CD4-positive, alpha-beta memory T cell (primary cell): ENCODE results near the gene SOWAHD. TPM values are rescaled to one million over a fixed set of nuclear protein-coding genes. Genes with fewer than 3 reads are reported as not detected.
A peak's percentile ranks its signal among the peaks of the same experiment; 100 is the strongest.

Experiments used
- CTCF ChIA-PET: fragments of 350-600 bp; sonication (Branson Sonifier 250); formaldehyde crosslinking; loops from one replicate; lab custom pipeline; 2021; ENCODE audit warnings: inconsistent platforms; ENCODE audit not compliant: partially characterized antibody; lab: Charles Lee
- POLR2A ChIA-PET: fragments of 350-600 bp; sonication (Branson Sonifier 250); formaldehyde crosslinking; loops from one replicate; lab custom pipeline; 2021; ENCODE audit not compliant: partially characterized antibody; lab: Charles Lee
- DNase-seq, 5 donors: peaks; one replicate each; pipeline versions ENCODE4 v3.0.0 to v3.0.0-alpha.2; 2020 to 2022; ENCODE audit warnings: mixed read lengths in 1 of 5
- H3K27ac ChIP-seq: one replicate; pipeline ENCODE4 v1.7.0; 2013; ENCODE audit warnings: low read depth, low read length
- H3K27me3 ChIP-seq: 2 replicates; pipeline ENCODE4 v1.7.0; 2013; ENCODE audit warnings: mild to moderate bottlenecking, low read length, moderate library complexity; ENCODE audit not compliant: insufficient read depth
- H3K36me3 ChIP-seq: 2 replicates; pipeline ENCODE4 v1.7.0; 2013; ENCODE audit warnings: mild to moderate bottlenecking, low read length, moderate library complexity; ENCODE audit not compliant: insufficient read depth
- H3K4me1 ChIP-seq: 2 replicates; pipeline ENCODE4 v1.7.0; 2013; ENCODE audit warnings: mild to moderate bottlenecking, low read length, moderate library complexity; ENCODE audit not compliant: insufficient read depth
- H3K4me3 ChIP-seq, 2 donors: one replicate each; pipeline ENCODE4 v1.7.0; 2013; ENCODE audit warnings: low read length in 2 of 2, mild to moderate bottlenecking in 1 of 2
- H3K9me3 ChIP-seq, 2 donors: one replicate each; pipeline ENCODE4 v1.7.0; 2013; ENCODE audit warnings: low read length in 2 of 2, control low read depth in 1 of 2; ENCODE audit not compliant: control insufficient read depth in 1 of 2
- H3K27ac Mint-ChIP-seq, 7 donors: one replicate each; pipeline ENCODE4 v1.8.0; 2020 to 2021; ENCODE audit warnings: mixed read lengths in 7 of 7, mild to moderate bottlenecking in 6 of 7, inconsistent platforms in 3 of 7, moderate library complexity in 3 of 7
- H3K27me3 Mint-ChIP-seq, 2 donors: one replicate each; pipeline ENCODE4 v1.8.0; 2020 to 2021; ENCODE audit warnings: mixed read lengths in 2 of 2
- H3K36me3 Mint-ChIP-seq, 2 donors: one replicate each; pipeline ENCODE4 v1.8.0; 2020 to 2021; ENCODE audit warnings: mixed read lengths in 2 of 2, inconsistent platforms in 1 of 2, mild to moderate bottlenecking in 1 of 2
- H3K4me1 Mint-ChIP-seq, 4 donors: one replicate each; pipeline ENCODE4 v1.8.0; 2020 to 2021; ENCODE audit warnings: mixed read lengths in 4 of 4, mild to moderate bottlenecking in 1 of 4
- H3K4me3 Mint-ChIP-seq, 8 donors: one replicate each; pipeline ENCODE4 v1.8.0; 2020 to 2021; ENCODE audit warnings: mixed read lengths in 8 of 8, mild to moderate bottlenecking in 7 of 8, moderate library complexity in 6 of 8, inconsistent platforms in 3 of 8
- H3K9me3 Mint-ChIP-seq, 8 donors: one replicate each; pipeline ENCODE4 v1.8.0; 2020 to 2021; ENCODE audit warnings: mixed read lengths in 8 of 8, mild to moderate bottlenecking in 5 of 8, inconsistent platforms in 3 of 8, moderate library complexity in 1 of 8
- intact Hi-C: fragments of 100-400 bp; cut with micrococcal nuclease; formaldehyde crosslinking; loops from one replicate; pipeline ENCODE4 v1.15.1; 2023
- polyA plus RNA-seq, 2 donors: library from polyadenylated mRNA; unstranded; fragments of 300-500 nt; fragmentation: Illumina TruSeq; gene quantifications; one replicate each; pipeline ENCODE4 v1.2.3, GENCODE V29; 2021
- total RNA-seq, 2 experiments: library from RNA; stranded (reverse); gene quantifications; one replicate each; pipeline ENCODE4 v1.2.3, GENCODE V29; 2021

SOWAHD gene, protein sequence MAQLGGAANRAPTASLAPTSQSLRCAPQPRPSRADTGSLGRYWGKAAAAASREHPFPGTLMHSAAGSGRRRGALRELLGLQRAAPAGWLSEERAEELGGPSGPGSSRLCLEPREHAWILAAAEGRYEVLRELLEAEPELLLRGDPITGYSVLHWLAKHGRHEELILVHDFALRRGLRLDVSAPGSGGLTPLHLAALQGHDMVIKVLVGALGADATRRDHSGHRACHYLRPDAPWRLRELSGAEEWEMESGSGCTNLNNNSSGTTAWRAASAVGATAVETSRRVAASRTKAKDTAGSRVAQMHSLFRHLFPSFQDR
- 1 to 10 TPM; 1.9 to 2.0 TPM for total RNA-seq
- polyA plus RNA-seq = 1 to 10 TPM in 1 of 2 donors, not detected in 1; 2.6 TPM

DNA sequence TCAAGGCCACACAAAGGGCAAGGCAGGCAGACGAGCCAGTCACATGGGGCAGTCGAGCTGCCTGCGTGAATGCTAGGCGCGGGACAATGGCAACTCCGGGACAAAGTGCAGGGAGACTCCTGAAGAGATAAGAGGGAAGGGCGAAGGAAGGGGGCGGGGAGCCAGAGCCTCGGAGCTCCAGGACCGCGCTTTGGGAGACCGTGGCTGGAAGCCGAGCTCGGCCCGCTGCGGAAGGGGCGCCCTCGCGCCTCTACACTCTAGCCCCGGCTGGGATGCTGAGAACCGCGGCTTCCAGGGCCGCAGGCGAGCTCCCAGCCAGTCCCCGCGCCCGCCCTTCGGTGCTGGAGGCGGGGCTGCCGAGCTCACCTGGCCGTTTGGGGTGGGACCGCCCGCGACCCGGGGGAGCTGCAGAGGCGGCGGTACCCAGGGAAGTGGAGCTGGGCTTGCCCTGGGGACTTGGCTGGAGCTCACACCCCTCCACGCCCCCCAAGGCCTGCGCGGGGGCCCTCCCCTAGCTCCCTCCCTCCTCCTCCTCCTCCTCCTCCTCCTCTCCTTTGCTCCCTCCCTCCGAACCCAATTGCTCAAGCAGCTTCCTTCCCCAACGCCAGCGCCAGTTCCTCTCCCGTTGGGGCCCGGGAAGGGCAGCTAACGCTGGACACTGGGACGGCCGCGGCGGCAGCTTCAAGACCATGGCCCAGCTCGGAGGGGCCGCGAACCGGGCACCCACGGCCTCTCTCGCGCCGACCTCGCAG is at the start of gene SOWAHD:
Gene SOWAHD, plus strand, starts transcription at position 610 of the 752 bp plus-strand sequence. Its CDS starts 80 bp downstream, at position 690.
- H3K36me3 ChIP-seq = no peaks in the 10 kb centered on the region
- H3K4me1 ChIP-seq = peaks cover 60% of the 10 kb centered on the region
- Mint-ChIP-seq H3K4me3 (peak within 1 kb of the TSS; percentile 67 to 92 (median 77)), H3K27me3 (no peaks in the 10 kb centered on the region), H3K9me3 (no peaks in the 10 kb centered on the region), H3K27ac (peak within 1 kb of the TSS; percentile 82 to 99 (median 94)), H3K4me1 (peaks cover 32 to 66% (median 47%) of the 10 kb centered on the region in 4 donors), H3K36me3 (peaks cover 0 to 2% of the 10 kb centered on the region in 2 donors)
- no peaks in the 10 kb centered on the region for H3K27me3 ChIP-seq
- peak; percentile 22 to 46 (median 32) for DNase-seq
- ChIA-PET POLR2A (interaction anchor here (0.6 to 7.4 kb wide), 17 partner anchors 16 to 242 kb away, joined by 3 to 65 read pairs (median 6); partner anchors contain the start of genes NDUFA1, NKRF, RNF113A and RPL39), CTCF (interaction anchor here (0.6 to 3.1 kb wide), 10 partner anchors 22 to 276 kb away, joined by 3 to 25 read pairs (median 5); partner anchors contain the start of gene RPL39)
- intact Hi-C loops = loop anchor here (2.0 to 5.0 kb wide), 4 partner anchors 21 to 76 kb away; partner anchors contain the start of gene SEPTIN6
- H3K4me3 ChIP-seq = peak within 1 kb of the TSS in 1 of 2 donors; percentile 41
- no peaks in the 10 kb centered on the region for H3K9me3 ChIP-seq
- peak within 1 kb of the TSS; percentile 56 for H3K27ac ChIP-seq

- no peaks in the 10 kb centered on the region for H3K9me3 Mint-ChIP-seq
- no peak overlapping the region for H3K27ac Mint-ChIP-seq
- CTCF ChIA-PET = interaction anchor here (1.4 kb wide), 1 partner anchor 15 kb away, joined by 3 read pairs; no protein-coding TSS in a partner anchor
- intact Hi-C loops = no loop called here
- peak overlapping the region in 1 of 8 donors; percentile 48 for H3K4me3 Mint-ChIP-seq
- H3K36me3 Mint-ChIP-seq = no peaks in the 10 kb centered on the region
- Histone ChIP-seq H3K36me3 (no peaks in the 10 kb centered on the region), H3K9me3 (no peaks in the 10 kb centered on the region), H3K4me1 (no peaks in the 10 kb centered on the region), H3K27me3 (no peaks in the 10 kb centered on the region), H3K27ac (no peak overlapping the region), H3K4me3 (no peak overlapping the region)
- no peak for DNase-seq
- POLR2A ChIA-PET = no interaction called here
- H3K4me1 Mint-ChIP-seq = peaks cover 0 to 3% (median 0%) of the 10 kb centered on the region in 4 donors
- no peaks in the 10 kb centered on the region for H3K27me3 Mint-ChIP-seq
Observed at GRCh38 chrX:119708936-119709335, 49.5 kb upstream of the SOWAHD start.

DNA sequence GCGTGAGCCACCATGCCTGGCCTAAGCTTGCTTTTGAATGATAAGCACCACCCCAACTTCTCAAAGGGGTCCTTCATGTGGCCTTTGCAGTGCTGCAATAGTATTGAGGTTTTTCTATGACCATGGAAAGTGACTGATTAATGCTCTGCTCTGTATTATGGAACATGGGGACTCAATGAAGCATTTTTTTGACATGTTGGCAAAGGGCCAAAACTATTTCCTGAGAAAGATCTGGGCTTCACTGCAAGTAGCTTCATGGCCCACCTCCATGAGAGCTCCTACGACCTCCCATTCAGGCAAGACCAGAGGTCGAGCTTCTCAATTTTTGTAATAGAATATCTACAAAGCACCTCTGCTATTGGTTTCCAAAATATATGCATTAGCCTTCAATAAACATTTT is 48.8 kb upstream of the SOWAHD start:
- H3K4me1 Mint-ChIP-seq = peaks cover 0 to 1% (median 0%) of the 10 kb centered on the region in 4 donors
- no peak overlapping the region for H3K27ac Mint-ChIP-seq
- intact Hi-C loops = no loop called here
- no peaks in the 10 kb centered on the region for H3K36me3 ChIP-seq
- no peaks in the 10 kb centered on the region for H3K36me3 Mint-ChIP-seq
- no peaks in the 10 kb centered on the region for H3K27me3 ChIP-seq
- no peak overlapping the region for H3K4me3 ChIP-seq
- H3K27me3 Mint-ChIP-seq = no peaks in the 10 kb centered on the region
- POLR2A ChIA-PET = no interaction called here
- no peaks in the 10 kb centered on the region for H3K9me3 Mint-ChIP-seq
- DNase-seq = no peak
- no peaks in the 10 kb centered on the region for H3K4me1 ChIP-seq
- H3K9me3 ChIP-seq = no peaks in the 10 kb centered on the region
- H3K27ac ChIP-seq = no peak overlapping the region
- CTCF ChIA-PET = interaction anchor here (1.4 kb wide), 1 partner anchor 16 kb away, joined by 3 read pairs; no protein-coding TSS in a partner anchor
- H3K4me3 Mint-ChIP-seq = no peak overlapping the region

DNA sequence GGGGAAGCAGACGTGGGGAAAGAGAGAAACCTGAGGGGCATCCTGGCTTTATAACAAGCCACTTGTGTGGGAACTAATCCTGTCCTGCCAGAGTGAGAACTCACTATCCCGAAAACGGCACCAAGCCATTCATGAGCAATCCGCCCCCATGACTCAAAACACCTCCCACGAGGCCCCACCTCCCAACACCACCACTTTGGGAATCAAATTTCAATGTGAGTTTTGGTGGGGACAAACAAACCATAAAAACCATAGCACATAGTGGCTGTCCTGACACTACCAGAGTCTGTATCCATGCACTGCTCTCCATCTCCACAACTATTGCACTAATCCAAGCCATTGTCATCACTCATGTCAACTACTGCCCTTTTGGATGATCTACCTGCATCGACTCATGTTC is 36.9 kb upstream of the SOWAHD start:
- Mint-ChIP-seq H3K4me3 (no peak overlapping the region), H3K27ac (peak overlapping the region in 1 of 7 donors; percentile 76), H3K4me1 (no peaks in the 10 kb centered on the region), H3K9me3 (no peaks in the 10 kb centered on the region), H3K27me3 (peaks cover 0 to 1% of the 10 kb centered on the region in 2 donors), H3K36me3 (no peaks in the 10 kb centered on the region)
- CTCF ChIA-PET = no interaction called here
- Histone ChIP-seq H3K9me3 (no peaks in the 10 kb centered on the region), H3K27ac (no peak overlapping the region), H3K4me3 (no peak overlapping the region), H3K36me3 (no peaks in the 10 kb centered on the region), H3K27me3 (no peaks in the 10 kb centered on the region), H3K4me1 (no peaks in the 10 kb centered on the region)
- intact Hi-C loops = no loop called here
- no peak for DNase-seq
- POLR2A ChIA-PET = no interaction called here

DNA sequence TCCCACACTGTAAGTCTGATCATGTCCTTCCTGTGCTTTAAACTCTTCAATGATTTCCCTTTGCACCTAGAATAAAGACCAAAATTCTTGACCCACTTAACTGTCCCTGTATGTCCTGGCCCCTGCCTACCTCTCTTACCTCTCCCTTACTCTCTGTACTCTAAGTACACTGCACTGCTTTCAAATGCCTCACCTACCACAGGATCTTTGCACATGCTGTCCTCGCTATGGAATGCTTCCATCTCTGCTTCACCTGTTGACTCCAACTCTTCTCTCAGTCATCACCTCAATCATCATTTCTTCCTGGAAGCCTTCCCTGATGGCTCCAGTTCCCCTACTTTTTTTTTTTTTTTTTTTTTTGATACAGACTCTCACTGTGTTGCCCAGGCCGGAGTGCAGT is 36.5 kb upstream of the SOWAHD start:
- no peaks in the 10 kb centered on the region for H3K27me3 ChIP-seq
- no peak overlapping the region for H3K27ac ChIP-seq
- ChIA-PET POLR2A (no interaction called here), CTCF (no interaction called here)
- no peaks in the 10 kb centered on the region for H3K36me3 Mint-ChIP-seq
- intact Hi-C loops = no loop called here
- H3K27ac Mint-ChIP-seq = peak overlapping the region in 1 of 7 donors; percentile 1
- no peak overlapping the region for H3K4me3 Mint-ChIP-seq
- no peak overlapping the region for H3K4me3 ChIP-seq
- DNase-seq = no peak
- no peaks in the 10 kb centered on the region for H3K9me3 ChIP-seq
- no peaks in the 10 kb centered on the region for H3K9me3 Mint-ChIP-seq
- H3K4me1 ChIP-seq = peaks cover under 1% of the 10 kb centered on the region
- H3K36me3 ChIP-seq = no peaks in the 10 kb centered on the region
- peaks cover 1 to 2% (median 2%) of the 10 kb centered on the region in 4 donors for H3K4me1 Mint-ChIP-seq
- H3K27me3 Mint-ChIP-seq = peaks cover 0 to 1% of the 10 kb centered on the region in 2 donors

DNA sequence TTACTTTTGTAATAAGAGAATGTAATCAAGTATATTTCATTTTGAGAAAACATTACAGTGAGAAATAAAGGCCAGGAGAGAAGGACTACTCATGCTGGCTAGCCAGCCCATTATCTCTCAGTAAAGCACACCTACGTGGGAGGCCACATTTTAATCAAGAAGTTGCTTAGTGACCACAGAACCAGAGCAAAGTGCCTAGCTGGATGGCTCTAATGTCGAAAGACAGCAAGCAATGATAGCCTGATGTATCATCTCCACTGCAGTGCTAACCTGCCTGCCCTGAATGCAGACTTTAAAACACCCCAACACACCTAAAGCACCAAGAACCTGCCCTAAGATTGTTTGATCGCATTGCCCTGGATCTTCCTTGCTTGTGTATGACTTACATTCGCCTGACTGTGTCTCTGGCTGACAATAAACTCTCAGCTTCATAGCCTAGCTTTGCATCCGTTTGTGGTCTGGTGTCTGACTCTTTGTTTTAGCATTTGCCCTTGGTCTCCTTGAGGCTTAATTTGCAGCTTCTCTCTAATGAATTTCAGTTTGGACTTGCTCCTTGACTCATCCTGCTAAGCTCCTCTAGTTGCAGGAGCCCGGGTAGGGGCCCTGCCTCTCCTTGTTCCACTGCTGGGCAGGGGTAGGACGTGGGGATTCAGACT is 31.4 kb upstream of the SOWAHD start:
- ChIA-PET POLR2A (interaction anchor here (0.5 to 1.5 kb wide), 6 partner anchors 18 to 153 kb away, joined by 3 to 9 read pairs (median 4); partner anchors contain the start of genes SEPTIN6 and UBE2A), CTCF (interaction anchor here (0.7 to 5.3 kb wide), 9 partner anchors 26 to 211 kb away, joined by 3 to 38 read pairs (median 4); partner anchors contain the start of gene SEPTIN6)
- Mint-ChIP-seq H3K4me1 (peaks cover 6 to 7% (median 7%) of the 10 kb centered on the region in 4 donors), H3K36me3 (no peaks in the 10 kb centered on the region), H3K27me3 (no peaks in the 10 kb centered on the region), H3K9me3 (no peaks in the 10 kb centered on the region), H3K27ac (peak overlapping the region; percentile 9 to 89 (median 77)), H3K4me3 (peak overlapping the region in 7 of 8 donors; percentile 2 to 67 (median 45))
- no peak overlapping the region for H3K4me3 ChIP-seq
- no peak overlapping the region for H3K27ac ChIP-seq
- no peaks in the 10 kb centered on the region for H3K9me3 ChIP-seq
- H3K4me1 ChIP-seq = peaks cover 5% of the 10 kb centered on the region
- intact Hi-C loops = no loop called here
- no peaks in the 10 kb centered on the region for H3K27me3 ChIP-seq
- H3K36me3 ChIP-seq = no peaks in the 10 kb centered on the region
- DNase-seq = peak; percentile 32 to 46 (median 40)
